NCI-H345 (cell line): ENCODE results near the gene TXNDC2.

Experiments used
- DNase-seq: peaks from one replicate; lab custom pipeline; 2025; lab: John Stamatoyannopoulos, UW

The TXNDC2 gene

DNA sequence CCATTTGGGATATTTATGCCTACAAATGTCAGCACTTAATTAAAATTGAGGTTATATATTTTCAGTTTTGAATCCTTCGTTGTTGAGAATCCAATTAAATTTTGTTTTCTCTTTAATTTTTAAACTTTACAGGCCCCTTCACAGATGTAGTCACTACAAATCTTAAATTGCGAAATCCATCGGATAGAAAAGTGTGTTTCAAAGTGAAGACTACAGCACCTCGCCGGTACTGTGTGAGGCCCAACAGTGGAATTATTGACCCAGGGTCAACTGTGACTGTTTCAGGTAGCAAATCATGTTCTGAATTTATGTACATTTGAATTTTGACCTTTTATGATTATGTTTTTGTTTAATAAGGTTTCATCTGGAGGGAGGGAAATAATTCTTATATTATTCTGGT is 45.9 kb downstream of the TXNDC2 start:
- DNase-seq = no peak

DNA sequence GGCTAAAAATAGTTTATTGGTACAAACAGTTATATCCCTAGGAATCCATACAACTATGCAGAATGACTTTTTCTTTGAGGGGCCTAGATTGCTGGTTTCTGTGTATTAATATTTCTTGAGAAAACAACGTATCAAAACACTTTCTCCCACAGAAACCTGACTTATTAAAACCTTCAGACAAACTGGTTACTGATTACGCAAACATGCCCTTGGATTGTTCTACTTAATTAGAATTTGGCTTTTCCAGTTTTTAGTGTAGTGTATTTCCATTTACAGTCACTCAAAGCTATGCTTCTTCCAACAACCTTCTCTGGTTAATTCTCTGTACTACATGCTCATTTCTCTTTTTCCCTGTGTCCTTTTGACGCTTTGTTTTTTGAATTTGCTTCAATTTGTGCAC is 48.1 kb downstream of the TXNDC2 start:
- DNase-seq = no peak

GRCh38 chr18:9934274-9934673 is 48.5 kb downstream of the TXNDC2 start:
- no peak for DNase-seq
